ENCODE results near the gene BTG1. TPM values are rescaled to one million over a fixed set of nuclear protein-coding genes. Genes with fewer than 3 reads are reported as not detected.

Gene BTG1
- total RNA-seq, 1 donor from 2014 or later, result 63.7 TPM

DNA sequence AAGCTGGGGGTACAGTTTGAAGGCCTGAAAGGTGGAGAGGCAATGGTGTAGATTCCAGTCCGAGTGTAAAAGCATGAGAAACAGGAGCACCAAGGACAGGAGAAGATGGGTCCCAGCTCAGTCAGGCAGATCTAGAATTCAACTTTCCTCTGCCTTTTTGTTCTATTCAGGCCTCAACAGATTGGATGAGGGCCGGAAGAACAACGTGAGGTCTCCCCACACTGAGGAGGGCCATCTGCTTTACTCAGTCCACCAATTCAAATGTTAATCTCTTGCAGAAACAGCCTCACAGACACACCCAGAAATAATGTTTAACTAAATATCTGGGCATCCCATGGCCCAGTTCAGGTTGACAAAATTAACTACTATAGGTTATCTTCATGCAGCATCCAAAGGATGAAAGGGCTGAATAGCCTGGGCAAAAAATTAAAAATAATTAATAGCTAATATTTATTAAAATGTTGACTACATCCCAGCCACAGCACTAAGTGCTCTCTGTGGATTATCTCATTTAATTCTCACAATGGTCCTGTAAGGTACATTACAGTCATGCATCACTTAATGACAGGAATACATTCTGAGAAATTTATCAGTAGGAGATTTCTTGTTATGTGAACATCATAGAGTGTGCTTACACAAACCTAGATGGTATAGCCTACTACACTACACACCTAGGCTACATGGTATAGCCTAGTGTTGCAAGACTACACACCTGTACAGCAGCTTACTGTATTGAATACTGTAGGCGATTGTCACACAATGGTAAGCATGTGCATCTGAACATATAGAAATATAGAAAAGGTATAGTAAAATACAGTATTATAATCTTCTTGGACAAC is 22.5 kb downstream of the BTG1 start:
- Histone ChIP-seq H4K20me1 (ENCODE audit: insufficient read depth, low read length) (no peaks in the 10 kb centered on the region), H3K4me3 (ENCODE audit: insufficient read depth, low read depth, low read length) (no peak overlapping the region), H3K27me3 (ENCODE audit: insufficient read depth, low read length) (no peaks in the 10 kb centered on the region), H3K9me3 (ENCODE audit: insufficient read depth, low read depth, low read length) (peaks cover 3% of the 10 kb centered on the region), H3K4me1 (ENCODE audit: insufficient read depth, low read length) (no peaks in the 10 kb centered on the region), H2AFZ (ENCODE audit: low read depth, low read length) (no peak overlapping the region), H3K36me3 (ENCODE audit: insufficient read depth, low read length) (no peaks in the 10 kb centered on the region), H3K79me2 (ENCODE audit: insufficient read depth, low read length) (peaks cover 5% of the 10 kb centered on the region), H3K4me2 (ENCODE audit: low read length) (no peak overlapping the region), H3K27ac (ENCODE audit: low read depth, low read length) (no peak overlapping the region), H3K9ac (ENCODE audit: low read length) (no peak overlapping the region)
- no peaks in the 10 kb centered on the region for H3K9me3 Mint-ChIP-seq (ENCODE audit: unreplicated experiment)
- FAIRE-seq (no peak), DNase-seq (ENCODE audit: low read depth) (no peak)
- no peaks in the 10 kb centered on the region for H3K4me1 Mint-ChIP-seq (ENCODE audit: low read depth, unreplicated experiment)
- H3K27me3 Mint-ChIP-seq (ENCODE audit: low read depth, unreplicated experiment), result no peaks in the 10 kb centered on the region
- no peak overlapping the region for H3K4me3 Mint-ChIP-seq (ENCODE audit: unreplicated experiment)
- H3K36me3 Mint-ChIP-seq (ENCODE audit: low read depth, unreplicated experiment), result peaks cover 4% of the 10 kb centered on the region
- TF ChIP-seq, protein P1, sequence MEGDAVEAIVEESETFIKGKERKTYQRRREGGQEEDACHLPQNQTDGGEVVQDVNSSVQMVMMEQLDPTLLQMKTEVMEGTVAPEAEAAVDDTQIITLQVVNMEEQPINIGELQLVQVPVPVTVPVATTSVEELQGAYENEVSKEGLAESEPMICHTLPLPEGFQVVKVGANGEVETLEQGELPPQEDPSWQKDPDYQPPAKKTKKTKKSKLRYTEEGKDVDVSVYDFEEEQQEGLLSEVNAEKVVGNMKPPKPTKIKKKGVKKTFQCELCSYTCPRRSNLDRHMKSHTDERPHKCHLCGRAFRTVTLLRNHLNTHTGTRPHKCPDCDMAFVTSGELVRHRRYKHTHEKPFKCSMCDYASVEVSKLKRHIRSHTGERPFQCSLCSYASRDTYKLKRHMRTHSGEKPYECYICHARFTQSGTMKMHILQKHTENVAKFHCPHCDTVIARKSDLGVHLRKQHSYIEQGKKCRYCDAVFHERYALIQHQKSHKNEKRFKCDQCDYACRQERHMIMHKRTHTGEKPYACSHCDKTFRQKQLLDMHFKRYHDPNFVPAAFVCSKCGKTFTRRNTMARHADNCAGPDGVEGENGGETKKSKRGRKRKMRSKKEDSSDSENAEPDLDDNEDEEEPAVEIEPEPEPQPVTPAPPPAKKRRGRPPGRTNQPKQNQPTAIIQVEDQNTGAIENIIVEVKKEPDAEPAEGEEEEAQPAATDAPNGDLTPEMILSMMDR (IDR thresholded peaks at IDR 0.05; ENCODE audit: insufficient read depth, low read depth, low read length), result no peak
- H3K27ac Mint-ChIP-seq (ENCODE audit: unreplicated experiment), result no peak overlapping the region

DNA sequence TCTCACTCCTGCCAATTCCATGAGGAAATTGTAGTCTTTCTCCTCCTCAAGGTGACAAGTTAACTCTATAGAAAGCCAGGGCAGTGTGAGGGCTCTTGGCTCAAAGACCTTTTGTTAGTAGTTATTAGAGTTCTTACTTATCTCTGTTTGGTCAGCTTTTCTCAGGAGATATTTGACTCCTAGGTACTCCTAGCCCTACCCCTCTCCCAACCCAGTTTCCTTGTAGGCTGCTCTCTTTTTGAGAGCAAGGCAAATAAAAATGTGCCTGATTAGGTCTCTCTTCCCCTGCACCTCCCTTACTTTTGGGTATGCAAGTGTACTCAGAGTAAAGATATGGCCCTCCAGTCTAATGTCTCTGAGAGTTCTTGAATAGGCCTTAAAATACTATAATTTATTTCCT is 23.8 kb downstream of the BTG1 start:
- H3K9ac ChIP-seq (ENCODE audit: low read length), result no peak overlapping the region
- peaks cover 3% of the 10 kb centered on the region for H3K9me3 ChIP-seq (ENCODE audit: insufficient read depth, low read depth, low read length)
- peaks cover 1% of the 10 kb centered on the region for H3K79me2 ChIP-seq (ENCODE audit: insufficient read depth, low read length)
- no peaks in the 10 kb centered on the region for H3K4me1 Mint-ChIP-seq (ENCODE audit: low read depth, unreplicated experiment)
- no peaks in the 10 kb centered on the region for H3K4me1 ChIP-seq (ENCODE audit: insufficient read depth, low read length)
- H3K27me3 Mint-ChIP-seq (ENCODE audit: low read depth, unreplicated experiment), result no peaks in the 10 kb centered on the region
- H3K36me3 Mint-ChIP-seq (ENCODE audit: low read depth, unreplicated experiment), result peaks cover 4% of the 10 kb centered on the region
- H2AFZ ChIP-seq (ENCODE audit: low read depth, low read length), result no peak overlapping the region
- FAIRE-seq, result no peak
- H3K4me3 Mint-ChIP-seq (ENCODE audit: unreplicated experiment), result no peak overlapping the region
- no peaks in the 10 kb centered on the region for H3K27me3 ChIP-seq (ENCODE audit: insufficient read depth, low read length)
- H3K27ac Mint-ChIP-seq (ENCODE audit: unreplicated experiment), result no peak overlapping the region
- no peak overlapping the region for H3K4me2 ChIP-seq (ENCODE audit: low read length)
- no peak for TF ChIP-seq EZH2 (IDR thresholded peaks at IDR 0.05; ENCODE audit: insufficient read depth, low read length)
- TF ChIP-seq, protein P1 (IDR thresholded peaks at IDR 0.05; ENCODE audit: insufficient read depth, low read depth, low read length), result no peak
- H3K9me3 Mint-ChIP-seq (ENCODE audit: unreplicated experiment), result no peaks in the 10 kb centered on the region
- H3K36me3 ChIP-seq (ENCODE audit: insufficient read depth, low read length), result no peaks in the 10 kb centered on the region
- H4K20me1 ChIP-seq (ENCODE audit: insufficient read depth, low read length), result no peaks in the 10 kb centered on the region
- H3K27ac ChIP-seq (ENCODE audit: low read depth, low read length), result no peak overlapping the region
- no peak overlapping the region for H3K4me3 ChIP-seq (ENCODE audit: insufficient read depth, low read depth, low read length)
- DNase-seq (ENCODE audit: low read depth), result no peak
